ENCODE measurements around the gene PRKCZ.

DNA sequence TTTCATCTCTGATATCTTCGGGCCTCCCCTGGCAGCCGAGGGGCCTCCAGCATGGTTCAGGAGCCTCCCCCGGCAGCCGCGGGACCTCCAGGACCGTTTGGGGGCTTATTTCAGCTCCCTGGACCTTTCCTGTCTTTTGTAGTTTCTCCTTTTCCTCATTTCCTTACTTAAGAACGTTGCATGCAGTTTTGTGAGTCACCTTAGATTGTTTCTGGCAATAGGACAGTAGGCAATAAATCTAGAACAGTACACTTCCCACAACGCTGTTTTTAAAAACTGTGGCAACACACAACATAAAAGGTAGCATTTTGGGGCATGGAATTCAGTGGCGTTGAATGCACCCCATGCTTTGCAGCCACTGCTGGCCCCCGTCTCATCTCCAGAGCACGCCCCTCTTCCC is 120.0 kb downstream of the PRKCZ start:
- TF ChIP-seq, protein P1, sequence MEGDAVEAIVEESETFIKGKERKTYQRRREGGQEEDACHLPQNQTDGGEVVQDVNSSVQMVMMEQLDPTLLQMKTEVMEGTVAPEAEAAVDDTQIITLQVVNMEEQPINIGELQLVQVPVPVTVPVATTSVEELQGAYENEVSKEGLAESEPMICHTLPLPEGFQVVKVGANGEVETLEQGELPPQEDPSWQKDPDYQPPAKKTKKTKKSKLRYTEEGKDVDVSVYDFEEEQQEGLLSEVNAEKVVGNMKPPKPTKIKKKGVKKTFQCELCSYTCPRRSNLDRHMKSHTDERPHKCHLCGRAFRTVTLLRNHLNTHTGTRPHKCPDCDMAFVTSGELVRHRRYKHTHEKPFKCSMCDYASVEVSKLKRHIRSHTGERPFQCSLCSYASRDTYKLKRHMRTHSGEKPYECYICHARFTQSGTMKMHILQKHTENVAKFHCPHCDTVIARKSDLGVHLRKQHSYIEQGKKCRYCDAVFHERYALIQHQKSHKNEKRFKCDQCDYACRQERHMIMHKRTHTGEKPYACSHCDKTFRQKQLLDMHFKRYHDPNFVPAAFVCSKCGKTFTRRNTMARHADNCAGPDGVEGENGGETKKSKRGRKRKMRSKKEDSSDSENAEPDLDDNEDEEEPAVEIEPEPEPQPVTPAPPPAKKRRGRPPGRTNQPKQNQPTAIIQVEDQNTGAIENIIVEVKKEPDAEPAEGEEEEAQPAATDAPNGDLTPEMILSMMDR (IDR thresholded peaks at IDR 0.05): no peak
- TF ChIP-seq ZFX (IDR thresholded peaks at IDR 0.05; ENCODE audit: borderline replicate concordance): no peak
